WERI-Rb-1 (cell line): Measurements from ENCODE around the gene EIF2B5.
"Not testable (repeated sequence)": the region's sequence is repeated elsewhere in the genome, so short reads cannot be mapped to it uniquely, and the experiment has no call there.

Experiments
- DNase-seq: peaks from one replicate; pipeline ENCODE4 v3.0.0-alpha.2; 2020
- H3K27ac ChIP-seq: fragments of 250-450 bp; sonication (Bioruptor Pico); 2 replicates; pipeline ENCODE4 v1.5.1; 2020; ENCODE audit warnings: mild to moderate bottlenecking, moderate library complexity
- H3K27me3 ChIP-seq: fragments of 250-450 bp; sonication (Bioruptor Pico); 2 replicates; pipeline ENCODE4 v1.5.1; 2021; ENCODE audit warnings: mild to moderate bottlenecking, low read depth, moderate library complexity; ENCODE audit not compliant: insufficient read depth, severe bottlenecking
- H3K36me3 ChIP-seq: fragments of 250-450 bp; sonication (Bioruptor Pico); 2 replicates; pipeline ENCODE4 v1.5.1; 2020; ENCODE audit warnings: mild to moderate bottlenecking, moderate library complexity
- H3K4me3 ChIP-seq: 2 replicates; pipeline ENCODE4 v1.5.1; 2011; ENCODE audit warnings: low read depth, mild to moderate bottlenecking, control low read depth, low read length
- H3K9me3 ChIP-seq: fragments of 250-450 bp; sonication (Bioruptor Pico); 2 replicates; pipeline ENCODE4 v1.5.1; 2021; ENCODE audit warnings: mild to moderate bottlenecking, moderate library complexity; ENCODE audit not compliant: severe bottlenecking
- TF ChIP-seq, protein P1 (sequence below): IDR thresholded peaks from 2 replicates; pipeline ENCODE4 v1.5.1; 2011; ENCODE audit warnings: low read depth, mild to moderate bottlenecking, control low read depth, inconsistent platforms, low read length

The EIF2B5 gene

DNA sequence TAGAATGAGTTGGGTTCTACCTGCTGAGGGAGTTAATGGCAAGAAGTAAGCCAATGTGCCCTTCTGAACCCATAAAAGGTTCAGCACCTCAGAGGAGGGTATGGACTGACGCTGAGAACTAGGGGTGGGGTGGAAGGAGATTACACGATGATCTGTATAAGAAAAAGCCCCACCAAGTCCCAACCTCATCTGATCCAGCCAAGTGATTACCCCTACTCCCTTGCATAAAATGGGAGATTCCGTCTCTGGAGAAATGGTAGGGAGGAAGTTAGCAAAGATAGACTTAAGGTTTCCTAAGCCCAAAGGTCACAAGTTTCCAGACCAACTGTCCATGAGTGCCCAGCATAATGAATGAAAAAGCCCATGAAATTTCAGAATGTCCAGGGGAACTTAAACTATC, 12.9 kb downstream of the EIF2B5 start:
- Histone ChIP-seq H3K4me3 (no peak overlapping the region), H3K36me3 (peaks cover 37% of the 10 kb centered on the region), H3K27me3 (no peaks in the 10 kb centered on the region), H3K27ac (no peak overlapping the region), H3K9me3 (no peaks in the 10 kb centered on the region)
- TF ChIP-seq, protein P1, sequence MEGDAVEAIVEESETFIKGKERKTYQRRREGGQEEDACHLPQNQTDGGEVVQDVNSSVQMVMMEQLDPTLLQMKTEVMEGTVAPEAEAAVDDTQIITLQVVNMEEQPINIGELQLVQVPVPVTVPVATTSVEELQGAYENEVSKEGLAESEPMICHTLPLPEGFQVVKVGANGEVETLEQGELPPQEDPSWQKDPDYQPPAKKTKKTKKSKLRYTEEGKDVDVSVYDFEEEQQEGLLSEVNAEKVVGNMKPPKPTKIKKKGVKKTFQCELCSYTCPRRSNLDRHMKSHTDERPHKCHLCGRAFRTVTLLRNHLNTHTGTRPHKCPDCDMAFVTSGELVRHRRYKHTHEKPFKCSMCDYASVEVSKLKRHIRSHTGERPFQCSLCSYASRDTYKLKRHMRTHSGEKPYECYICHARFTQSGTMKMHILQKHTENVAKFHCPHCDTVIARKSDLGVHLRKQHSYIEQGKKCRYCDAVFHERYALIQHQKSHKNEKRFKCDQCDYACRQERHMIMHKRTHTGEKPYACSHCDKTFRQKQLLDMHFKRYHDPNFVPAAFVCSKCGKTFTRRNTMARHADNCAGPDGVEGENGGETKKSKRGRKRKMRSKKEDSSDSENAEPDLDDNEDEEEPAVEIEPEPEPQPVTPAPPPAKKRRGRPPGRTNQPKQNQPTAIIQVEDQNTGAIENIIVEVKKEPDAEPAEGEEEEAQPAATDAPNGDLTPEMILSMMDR: no peak
- DNase-seq: no peak

DNA sequence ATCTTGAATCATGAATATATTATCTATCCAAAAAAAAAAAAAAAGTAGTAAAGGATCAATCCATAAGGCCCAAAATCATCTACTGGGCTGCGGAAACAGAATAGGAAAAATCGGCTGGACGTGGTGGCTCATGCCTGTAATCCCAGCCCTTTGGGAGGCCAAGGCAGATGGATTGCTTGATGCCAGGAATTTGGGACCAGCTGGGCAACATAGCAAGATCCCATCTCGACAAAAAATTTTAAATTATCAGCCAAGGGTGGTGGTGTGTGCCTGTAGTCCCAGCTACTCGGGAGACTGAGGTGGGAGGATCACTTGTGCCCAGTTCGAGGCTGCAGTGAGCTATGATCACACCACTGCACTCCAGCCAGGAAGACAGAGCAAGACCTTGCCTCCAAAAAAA, 14.0 kb downstream of the EIF2B5 start:
- TF ChIP-seq, protein P1: no peak
- no peak for DNase-seq
- Histone ChIP-seq H3K27me3 (no peaks in the 10 kb centered on the region), H3K27ac (no peak overlapping the region), H3K36me3 (peaks cover 27% of the 10 kb centered on the region), H3K4me3 (no peak overlapping the region), H3K9me3 (no peaks in the 10 kb centered on the region)

DNA sequence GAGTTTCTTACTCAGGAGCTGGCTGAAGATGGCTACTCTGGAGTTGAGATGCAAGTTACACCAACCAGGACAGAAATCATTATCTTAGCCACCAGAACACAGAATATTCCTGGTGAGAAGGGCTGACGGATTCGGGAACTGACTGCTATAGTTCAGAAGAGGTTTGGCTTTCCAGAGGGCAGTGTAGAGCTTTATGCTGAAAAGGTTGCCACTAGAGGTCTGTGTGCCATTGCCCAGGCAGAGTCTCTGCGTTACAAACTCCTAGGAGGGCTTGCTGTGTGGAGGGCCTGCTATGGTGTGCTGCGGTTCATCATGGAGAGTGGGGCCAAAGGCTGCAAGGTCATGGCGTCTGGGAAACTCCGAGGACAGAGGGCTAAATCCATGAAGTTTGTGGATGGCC, 14.6 kb downstream of the EIF2B5 start:
- not testable (repeated sequence) for H3K4me3 ChIP-seq, DNase-seq, H3K27me3 ChIP-seq, H3K27ac ChIP-seq, H3K9me3 ChIP-seq
- peaks cover 22% of the 10 kb centered on the region for H3K36me3 ChIP-seq
- TF ChIP-seq, protein P1: 0 out of 2 replicates have a peak, but pooled peaks have one; percentile 8

DNA sequence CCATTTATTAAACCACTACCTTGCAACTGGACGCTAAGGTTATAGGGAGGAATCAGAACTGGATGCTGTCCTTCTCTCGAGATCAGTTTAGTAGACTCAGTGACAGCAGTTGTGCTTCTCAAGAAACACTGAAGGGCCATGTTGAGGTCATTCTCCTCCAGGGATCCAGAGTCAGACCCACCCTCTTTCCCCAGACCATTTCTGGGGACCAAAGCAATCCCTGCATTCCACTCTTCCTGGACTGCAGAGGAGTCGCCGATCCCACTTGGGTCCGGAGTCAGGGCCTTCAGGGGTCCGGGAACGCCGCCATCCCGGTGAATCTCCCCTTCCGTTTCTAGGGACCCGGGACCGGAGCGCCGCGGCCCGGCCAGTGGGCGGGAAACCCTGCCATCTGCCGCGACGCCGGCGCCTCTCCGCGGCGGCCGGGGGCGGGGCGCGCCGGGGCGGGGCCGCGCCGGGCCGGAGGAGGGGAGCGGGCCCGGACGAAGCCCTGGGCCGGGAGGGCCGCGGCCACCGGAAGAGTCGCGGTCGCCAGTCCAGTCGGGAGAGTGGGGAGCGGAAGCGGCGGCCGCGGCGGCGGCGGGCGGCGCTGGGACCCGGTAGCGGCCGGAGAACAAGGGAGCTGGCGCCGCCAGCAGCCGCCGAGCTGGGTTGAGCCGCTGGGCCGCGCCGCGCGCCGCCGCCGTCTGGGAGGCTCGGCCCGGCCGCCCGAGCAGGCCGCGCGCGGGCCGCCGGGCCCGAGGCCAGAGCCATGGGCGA, 19.9 kb downstream of the EIF2B5 start, which contains the start of gene DVL3:
Gene DVL3 (plus strand): TSS at position 493 of the 759 bp plus-strand sequence. CDS start 259 bp downstream, at position 752.
- TF ChIP-seq, protein P1: no peak
- Histone ChIP-seq H3K4me3 (peak within 1 kb of the TSS; percentile 98), H3K27me3 (no peaks in the 10 kb centered on the region), H3K27ac (peak within 1 kb of the TSS; percentile 99), H3K9me3 (no peaks in the 10 kb centered on the region), H3K36me3 (peaks cover 18% of the 10 kb centered on the region)
- peak; percentile 72 for DNase-seq

DNA sequence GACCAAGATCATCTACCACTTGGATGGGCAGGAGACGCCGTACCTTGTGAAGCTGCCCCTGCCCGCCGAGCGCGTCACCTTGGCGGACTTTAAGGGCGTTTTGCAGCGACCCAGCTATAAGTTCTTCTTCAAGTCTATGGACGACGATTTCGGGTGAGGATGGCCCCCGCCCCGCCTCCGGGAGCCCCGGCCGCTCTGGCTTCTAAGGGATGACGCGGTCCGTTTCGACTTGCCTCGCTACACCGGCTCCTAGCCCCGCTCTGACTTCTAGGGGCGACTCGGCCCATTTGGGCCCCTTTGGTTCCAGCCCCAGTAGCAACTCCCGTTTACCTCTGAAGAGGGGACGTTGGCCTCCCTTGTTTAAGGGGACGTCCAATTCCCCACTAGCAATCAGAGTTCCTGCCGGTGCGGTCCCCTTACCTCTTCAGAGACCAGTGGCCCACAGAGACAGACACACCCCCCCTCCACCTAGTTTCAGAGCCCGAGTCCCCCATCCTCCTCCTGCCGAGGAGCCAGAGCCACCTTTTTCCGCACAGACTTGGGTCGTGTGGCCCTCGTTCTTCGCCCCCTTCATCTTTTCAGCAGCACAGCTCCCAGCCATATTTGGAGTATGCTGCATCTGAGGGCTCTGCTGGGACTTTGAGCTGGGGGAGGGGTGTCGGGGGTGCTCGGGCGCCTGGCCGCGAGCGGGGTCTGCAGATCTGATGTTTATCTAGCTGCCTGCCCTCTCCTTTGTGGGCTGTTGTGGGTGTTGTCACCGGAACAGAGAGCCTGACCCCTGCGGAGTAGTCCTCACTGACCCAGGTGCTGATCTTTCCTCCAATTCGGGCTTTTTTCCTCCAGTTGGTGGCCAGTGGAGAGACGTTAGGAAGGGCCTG, 20.7 kb downstream of the EIF2B5 start:
- peak overlapping the region; percentile 99 for H3K27ac ChIP-seq
- peak overlapping the region; percentile 98 for H3K4me3 ChIP-seq
- TF ChIP-seq, protein P1: no peak
- H3K36me3 ChIP-seq: peaks cover 23% of the 10 kb centered on the region
- no peaks in the 10 kb centered on the region for H3K9me3 ChIP-seq
- peak; percentile 33 for DNase-seq
- no peaks in the 10 kb centered on the region for H3K27me3 ChIP-seq
